HG03460 (cell line): ENCODE results near the gene GGACT.
A peak's percentile ranks its signal among the peaks of the same experiment; 100 is the strongest.
"Not testable (repeated sequence)": the region's sequence is repeated elsewhere in the genome, so short reads cannot be mapped to it uniquely, and the experiment has no call there.

Source experiments
- ATAC-seq: cut with Tn5 transposase; IDR thresholded peaks from one replicate; pipeline ENCODE4 v1.9.1; 2021; ENCODE audit not compliant: unreplicated experiment

Gene GGACT

DNA sequence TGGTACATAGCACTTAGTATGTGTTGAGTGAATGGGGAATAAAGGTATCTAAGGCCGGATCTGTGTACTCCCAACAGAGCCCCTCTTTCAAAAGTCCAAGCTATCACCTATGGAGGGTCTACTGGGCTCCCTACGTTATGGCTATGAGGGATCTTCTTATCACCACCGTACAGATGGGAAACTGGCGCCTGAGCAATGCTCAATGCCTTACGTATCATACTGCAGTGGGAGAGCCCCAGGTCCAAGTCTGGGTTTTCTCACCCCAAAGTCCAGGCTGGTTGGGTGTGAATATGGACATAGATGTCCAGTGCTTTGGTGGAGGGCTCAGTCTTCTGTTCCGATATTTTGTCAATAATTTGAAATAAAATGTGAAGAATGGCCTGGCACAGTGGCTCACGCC is 13.1 kb upstream of the GGACT start:
- no peak for ATAC-seq

DNA sequence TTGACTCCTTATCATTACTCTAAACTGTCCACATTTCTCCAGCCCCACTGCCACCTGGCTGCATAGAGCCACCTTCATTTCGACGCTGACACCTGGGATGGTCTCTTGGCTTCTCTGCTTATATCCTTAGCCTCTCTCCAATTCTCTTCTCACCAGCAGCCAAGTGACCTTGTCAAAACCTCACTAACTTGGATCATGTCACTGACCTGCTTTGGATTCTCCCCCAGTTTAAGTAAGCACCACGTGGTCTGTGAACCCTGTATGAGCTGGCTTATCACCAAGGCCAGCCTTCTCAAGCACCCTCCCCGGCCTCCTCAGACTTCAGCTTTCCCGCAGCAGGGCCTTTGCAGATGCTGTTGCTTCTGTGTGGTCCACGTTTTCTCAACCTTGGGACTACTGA is 12.3 kb upstream of the GGACT start:
- ATAC-seq, result no peak

DNA sequence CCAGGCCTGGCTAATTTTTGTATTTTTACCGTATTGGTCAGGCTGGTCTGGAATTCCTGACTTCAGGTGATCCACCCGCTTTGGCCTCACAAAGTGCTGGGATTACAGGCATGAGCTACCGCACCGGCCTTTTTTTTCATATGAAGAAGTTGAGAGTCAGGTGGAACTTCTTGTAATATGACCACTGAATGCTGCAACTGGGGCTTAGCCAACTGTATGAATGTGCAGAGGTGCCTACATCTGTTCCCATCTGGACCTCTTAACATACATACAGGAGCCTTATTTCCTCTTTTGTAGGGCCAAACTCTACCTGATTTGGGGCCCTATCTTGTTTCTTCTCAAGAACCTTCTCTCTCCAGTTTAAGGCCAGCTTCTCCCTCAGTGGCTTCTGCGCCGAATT is 11.9 kb upstream of the GGACT start:
- ATAC-seq, result no peak

DNA sequence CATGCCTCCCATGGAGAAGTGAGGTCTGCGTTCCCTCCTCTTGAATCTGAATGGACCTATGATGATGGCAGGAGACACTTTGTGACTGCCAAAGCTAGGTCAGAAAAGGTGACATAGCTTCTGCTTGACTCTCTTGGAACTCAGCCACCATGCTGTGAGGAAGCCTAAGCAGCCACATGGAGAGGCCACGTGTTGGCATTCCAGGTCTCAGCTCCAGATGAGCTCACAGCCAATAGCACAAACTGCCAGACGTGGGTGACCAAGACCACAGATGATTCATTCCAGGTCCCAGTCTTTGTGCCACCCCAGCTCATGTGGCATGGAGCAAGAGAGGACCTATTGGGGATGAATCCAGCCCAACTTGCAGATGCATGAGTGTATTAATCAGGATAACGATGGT is 8.7 kb upstream of the GGACT start:
- ATAC-seq, result no peak

DNA sequence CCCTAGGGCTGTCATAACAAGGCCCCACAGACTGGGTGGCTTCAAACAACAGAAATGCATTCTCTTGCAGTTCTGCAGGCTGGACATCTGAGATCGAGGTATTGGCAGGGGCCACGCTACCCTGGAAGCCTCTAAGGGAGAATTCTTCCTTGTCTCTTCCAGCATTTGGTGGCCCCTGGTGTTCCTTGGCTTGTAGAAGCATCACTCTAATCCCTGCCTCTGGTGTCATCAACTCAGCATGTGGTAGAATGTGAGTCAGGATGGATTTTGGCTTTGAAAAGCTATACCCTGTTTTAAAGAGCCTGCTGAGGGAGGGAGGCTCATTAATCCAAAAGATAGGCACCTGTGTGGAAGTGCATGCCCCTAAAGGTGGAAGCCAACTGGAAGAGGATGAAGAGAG is 7.9 kb upstream of the GGACT start:
- no peak for ATAC-seq

DNA sequence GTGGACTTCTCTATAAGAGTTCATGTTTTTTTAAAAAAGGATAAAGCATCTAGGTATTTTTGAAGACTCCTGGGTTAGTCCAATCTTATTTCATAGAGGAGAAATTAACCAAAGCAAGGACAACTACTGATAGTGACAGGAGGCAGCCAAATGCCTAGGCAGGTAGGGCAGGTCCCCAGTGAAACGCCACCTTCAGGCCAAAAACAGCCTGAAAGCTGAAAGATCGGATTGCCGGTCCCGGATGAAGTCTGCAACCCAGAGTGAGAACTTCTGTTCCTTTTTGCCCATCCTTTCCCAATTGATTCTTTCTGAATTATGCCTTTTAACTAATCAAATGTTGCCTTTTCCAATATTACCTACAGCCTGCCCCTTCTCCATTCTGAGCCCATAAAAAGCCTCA is 6.1 kb upstream of the GGACT start:
- no peak for ATAC-seq

DNA sequence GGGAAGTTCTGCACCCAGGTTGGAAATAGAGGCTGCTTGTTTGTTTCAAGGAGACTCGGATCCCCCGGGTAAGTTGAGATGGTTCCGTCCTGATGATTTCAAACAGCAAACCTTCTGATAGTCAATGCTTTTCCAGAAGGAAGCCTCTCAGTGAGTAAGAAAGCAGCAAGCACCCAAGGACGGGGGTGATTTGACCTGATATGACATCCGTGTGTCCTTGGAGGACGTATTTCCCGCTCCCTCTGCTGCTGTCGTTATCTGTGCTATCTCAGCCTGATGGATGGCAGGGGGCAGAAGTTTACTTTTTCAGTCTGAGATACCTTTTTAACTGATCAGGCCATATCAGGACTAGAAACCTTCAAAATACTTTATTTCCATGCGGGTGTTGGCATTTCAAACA is 5.7 kb upstream of the GGACT start:
- no peak for ATAC-seq

DNA sequence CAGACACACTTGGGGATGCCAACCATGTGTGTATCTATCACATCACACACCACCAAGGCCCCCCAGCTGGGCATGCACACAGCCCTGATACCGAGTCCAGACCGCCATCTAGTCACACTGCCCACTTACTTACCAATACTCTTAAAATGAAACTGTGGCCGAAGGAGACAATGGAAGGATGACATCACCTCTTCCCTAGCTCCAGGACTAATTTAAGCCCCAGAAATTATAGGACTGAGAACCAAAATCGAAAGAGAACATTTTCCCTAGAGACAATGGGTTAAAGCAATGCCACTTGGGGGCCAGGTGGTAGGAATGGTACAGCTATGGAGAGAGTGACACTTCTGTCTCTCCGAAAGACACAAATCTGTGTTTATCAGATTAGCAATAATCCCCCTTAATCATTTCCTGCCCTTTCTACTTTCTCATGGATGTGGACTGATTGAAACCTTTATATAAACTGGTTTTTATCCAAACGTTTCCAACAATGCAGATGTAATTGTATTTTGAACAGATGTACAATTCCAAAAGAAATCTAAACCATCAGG is 663 bp upstream of the GGACT start:
- no peak for ATAC-seq

DNA sequence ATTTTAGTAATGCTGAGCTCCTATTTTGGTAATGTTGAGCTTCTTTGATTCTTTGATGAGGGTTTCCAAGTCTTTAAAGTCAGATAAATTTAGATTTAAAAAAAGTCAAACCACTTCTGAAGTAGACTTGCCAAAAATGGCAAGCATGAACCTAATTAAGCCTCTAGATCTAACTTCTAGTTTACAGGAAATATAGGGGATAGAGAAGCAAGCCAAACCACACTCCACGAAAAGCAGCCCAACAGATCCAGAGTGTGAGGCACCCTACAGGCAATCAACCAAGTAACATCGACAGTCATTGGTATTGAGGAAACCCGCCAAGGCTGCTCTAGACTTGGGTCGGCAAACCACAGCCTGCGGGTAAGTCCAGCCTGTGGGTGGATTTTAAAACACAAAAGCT is 3.7 kb downstream of the GGACT start:
- ATAC-seq, result no peak

DNA sequence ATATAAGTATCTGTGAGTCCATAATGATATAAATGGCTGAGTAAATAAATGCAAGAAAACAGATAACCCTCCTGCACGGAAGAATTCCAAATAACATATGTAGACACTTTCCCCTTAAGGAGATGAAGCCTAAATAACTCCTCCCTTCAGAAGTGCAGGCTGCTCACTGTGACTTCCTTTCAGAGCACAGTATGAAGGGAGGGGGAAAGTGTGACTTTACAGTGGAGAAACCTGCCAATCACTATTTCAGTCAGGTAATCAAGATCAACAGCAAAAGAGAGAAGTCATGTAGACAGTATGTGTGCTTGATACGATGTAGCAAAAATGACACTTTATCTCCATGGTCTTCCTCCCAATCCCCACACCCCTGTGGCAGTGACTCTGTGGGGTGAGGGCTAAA is 7.1 kb downstream of the GGACT start:
- ATAC-seq, result no peak

DNA sequence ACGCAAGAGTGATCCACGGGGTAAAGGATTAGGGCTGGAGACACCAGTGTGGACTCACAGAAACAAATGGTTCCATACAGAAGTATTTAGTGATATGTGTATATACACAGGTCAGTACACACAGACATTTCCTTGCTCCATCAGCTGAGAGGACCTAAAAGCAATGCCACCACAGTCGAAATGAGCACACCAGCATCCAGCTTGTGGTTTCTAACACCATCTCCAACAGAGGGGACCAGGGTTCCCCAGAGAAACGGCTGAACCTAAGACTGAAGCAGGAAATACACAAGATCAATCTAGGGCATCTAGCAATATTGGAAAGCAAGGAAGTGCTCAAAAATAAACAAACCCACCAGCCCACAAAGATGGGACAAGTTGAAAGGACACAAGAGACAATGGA is 7.6 kb downstream of the GGACT start:
- no peak for ATAC-seq

DNA sequence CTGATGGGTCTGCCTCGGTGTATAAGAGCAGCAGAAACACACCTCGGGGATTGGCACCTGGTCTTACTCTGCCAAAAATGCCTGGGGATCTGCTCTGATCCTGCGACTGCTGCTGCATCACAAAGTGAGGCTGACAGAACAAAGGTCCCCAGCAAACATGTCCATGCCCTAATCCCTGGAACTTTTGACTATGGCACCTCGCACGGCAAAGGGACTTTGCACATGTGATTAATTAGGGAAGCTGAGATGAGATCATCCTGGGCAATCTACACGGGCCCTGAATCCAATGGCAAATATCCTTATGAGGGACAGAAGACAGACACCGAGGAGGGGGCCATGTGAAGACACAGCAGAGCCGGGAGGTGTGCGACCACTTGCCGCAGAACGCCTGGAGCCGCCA is 8.5 kb downstream of the GGACT start:
- no peak for ATAC-seq

DNA sequence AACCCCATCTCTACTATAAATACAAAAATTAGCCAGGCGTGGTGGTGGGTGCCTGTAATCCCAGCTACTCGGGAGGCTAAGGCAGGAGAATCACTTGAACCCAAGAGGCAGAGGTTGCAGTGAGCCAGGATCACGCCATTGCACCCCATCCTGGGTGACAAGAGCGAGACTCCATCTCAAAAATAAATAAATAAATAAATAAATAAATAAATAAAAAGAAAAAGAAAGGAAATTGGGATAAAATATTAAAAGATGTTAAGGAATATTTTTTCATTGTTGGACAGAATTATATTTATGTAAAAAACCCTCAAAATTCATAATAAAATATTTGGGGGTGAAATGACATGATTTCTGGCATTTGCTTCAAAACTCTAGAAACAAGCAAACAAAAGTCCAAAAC is 11.3 kb downstream of the GGACT start:
- not testable (repeated sequence) for ATAC-seq

DNA sequence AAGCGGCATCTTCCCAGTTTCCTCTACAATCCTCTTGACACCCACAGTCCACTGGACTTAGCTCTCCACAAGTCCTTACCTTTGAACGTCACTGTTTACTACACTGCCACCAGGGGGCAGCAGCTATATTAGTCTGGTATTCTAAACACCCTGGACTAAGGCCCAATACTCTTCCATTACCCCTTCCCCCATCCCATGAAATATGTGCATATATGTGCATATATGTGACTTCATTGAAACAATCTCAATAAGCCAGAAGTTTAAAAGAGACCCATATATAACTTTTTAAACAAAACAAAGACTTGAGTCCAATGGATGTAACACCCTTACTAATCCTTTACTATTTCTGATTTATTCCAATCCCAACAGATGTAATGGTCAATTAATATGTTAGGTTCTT is 15.5 kb downstream of the GGACT start:
- ATAC-seq, result peak; percentile 93

DNA sequence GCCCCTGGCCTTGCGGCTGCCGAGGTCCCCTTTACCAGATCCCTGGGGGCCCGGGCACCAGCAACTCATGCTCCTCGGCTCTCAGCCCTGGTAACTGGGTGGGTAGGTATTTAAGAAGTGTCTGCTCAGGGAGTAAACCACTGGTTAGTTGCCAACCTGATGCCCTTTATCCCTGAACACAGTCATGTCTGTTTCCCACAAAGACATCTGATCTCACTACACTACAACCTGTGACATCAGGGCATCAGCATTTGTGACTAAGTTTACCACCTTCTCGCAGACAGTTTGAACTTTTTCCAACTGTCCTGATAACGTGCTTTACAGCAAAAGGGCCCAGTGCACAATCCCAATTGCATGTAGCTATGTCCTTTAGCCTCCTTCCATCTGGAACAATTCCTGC is 22.0 kb downstream of the GGACT start:
- no peak for ATAC-seq

DNA sequence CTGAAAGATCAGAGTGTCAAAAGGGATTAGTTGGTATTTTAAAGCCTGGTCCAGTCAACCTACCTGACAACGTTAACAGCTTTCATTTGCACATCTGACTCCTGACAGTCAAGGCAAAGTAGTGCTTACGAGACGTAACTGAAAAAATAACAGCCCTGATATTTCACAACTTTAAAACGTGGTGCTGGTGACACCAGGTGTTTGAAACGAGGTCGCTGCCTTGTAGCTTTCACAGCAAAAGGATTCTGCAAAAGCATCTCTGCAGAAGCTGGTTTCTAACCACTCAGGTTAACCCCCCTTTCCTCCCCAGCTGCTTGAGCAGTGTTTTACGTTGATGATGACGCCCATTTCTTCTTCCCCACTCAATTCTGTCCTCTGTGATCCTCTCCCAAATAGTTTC is 23.3 kb downstream of the GGACT start:
- no peak for ATAC-seq

DNA sequence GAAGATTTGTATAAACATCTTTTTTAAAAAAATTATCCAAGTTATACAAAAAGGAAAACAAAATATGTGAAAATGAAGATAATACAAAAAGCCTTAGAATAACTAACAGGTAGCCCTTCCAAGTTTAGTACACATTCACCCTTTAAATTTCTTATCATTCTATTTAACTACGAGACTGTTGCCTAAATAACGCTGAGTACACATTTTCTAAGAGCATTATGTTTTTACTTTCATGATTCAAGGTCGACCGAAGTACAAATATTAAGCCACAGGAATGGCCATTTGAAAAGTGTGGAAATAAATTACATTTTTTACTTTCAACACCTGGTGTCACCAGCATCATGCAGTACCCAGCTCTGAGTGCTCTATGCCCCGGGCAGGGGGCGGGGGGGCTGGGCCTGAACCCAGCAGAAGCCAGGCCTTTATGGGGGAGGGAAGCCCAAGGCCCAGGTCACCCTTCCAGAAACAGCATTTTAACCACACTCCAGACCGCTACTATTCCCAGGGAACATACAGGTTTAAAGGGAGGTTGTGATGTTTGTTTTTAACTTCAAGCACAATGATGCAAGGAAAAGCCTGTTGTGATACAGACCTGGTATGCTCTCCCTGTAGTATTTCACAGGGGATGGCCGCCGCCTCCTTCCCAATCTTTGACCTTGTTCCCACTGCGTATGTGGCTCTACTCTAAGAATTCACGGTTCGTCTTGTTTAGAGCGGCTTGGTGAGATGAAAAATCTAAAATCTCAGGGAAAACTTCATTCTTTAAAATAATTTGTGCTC is 24.0 kb downstream of the GGACT start:
- no peak for ATAC-seq

DNA sequence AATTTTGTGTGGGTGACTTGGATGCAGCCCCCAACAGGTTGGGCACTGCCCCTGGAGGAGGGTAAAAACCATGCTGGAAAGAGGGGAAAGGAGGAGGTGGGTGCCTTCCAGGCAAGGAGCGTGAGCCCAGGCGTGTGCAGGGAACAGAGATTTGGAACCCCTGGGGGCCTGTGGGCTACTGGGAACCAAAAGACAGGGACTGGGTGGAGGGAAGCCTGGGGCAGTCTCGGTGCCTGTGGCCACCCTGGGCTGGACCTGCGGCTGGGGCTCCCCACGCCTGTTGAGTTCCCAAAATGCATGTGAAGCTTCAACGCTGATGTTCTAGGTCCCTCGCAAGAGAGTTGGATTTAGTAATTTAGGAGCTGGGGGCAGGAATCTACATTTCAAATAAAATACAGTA is 24.8 kb downstream of the GGACT start:
- no peak for ATAC-seq

DNA sequence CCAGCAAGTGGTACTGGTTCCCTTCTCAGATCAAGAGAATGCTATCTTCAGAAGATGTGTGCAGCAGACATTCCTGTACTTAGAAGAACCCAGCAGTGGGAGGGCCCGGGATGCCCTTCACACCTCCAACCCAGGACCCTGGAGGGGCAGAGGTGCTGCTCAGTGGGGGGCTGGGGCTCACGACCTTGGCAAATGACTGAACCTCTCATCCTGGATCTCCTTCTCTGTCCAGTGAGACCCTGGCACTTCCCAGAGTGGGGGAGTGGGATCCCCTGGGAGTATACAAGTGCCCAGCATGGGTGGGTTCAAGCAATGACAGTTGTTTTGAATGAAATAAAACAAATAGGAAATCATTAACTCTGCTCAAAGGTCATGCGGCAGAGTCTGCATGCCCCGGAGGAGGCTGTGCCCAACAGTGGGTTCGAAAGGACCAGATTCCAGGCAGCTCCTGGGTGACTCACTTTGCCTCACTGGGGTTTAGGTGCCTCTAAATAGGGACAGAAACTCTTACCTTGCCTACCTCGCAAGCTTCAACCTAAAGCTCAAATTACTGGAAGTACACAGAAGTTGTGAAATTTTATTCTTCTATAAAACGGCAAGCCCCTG is 26.9 kb downstream of the GGACT start:
- no peak for ATAC-seq

DNA sequence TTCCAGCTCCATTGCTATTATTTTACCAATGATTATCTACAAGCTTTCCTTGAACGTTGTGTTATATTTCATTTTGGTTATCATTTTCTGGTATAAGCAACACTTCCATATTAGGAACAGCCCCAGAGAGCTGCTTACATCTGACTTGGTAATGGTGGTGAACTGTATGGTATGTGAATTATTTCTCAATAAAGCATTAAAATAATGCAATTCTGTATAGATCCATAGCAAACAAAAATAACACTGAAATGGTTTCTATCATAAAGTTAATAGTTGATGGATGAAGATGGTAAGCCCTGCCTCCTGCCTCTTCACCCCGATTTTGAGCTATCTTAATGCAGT is 27.5 kb downstream of the GGACT start:
- ATAC-seq, result no peak

DNA sequence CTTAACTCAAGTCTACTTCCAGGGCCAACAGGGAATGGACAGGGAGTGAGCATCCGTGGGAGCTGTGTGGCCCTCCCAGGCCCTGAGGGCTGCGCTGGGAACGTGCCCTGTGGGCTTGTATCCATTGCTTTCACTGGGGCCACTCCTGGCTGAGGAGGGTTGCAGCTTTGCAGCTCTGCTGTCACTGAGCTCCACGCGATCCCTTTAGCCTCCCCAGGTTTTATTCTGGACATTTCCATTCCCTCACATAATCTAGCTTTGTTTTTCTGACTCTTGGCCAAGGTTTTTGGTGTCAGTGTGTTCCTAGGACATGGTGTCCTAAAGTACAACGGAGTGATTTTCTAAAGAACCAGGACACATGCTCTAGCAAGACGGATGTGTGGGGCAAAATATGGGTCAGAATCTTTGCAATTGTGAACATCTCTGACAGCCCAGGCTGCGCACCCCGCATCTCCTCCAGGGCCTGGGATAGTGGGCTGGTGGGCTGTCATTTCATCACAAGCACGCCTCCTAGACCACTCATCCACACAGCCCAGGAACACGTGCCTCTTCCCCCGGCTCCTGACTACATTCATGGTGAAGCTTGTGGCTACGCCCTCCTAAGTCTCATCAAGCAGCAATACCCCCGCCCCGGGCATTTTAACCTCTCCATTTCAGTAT is 28.0 kb downstream of the GGACT start:
- ATAC-seq, result no peak

DNA sequence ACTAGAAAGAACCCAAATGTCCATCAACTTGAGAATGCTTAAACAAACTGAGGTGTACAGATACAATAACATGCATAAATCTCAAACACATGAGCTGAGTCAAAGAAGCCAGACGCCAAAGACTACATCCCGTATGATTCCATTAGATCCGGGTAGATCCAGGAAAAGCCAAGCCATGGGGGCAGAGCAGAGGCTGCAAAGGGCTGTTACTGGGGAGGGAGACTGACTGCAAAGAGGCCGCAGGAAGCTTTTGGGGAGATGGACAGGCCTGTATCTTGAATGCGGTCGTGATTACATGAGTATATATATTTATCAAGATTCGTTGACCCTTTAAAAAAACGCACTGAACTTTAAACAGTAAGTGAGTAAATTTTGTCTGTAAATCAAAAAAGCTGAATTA is 28.7 kb downstream of the GGACT start:
- no peak for ATAC-seq
